IMR-90 (cell line): ENCODE measurements around the gene PKD1. TPM values are rescaled to one million over a fixed set of nuclear protein-coding genes. Genes with fewer than 3 reads are reported as not detected.

ENCODE experiments used
- ATAC-seq: fragments of 200-7000 bp; cut with Tn5 transposase; 2 replicates; pipeline ENCODE4 v1.9.1; 2020; ENCODE audit warnings: low read depth, mild to moderate bottlenecking, moderate library complexity
- BruUV-seq: library from RNA; stranded (reverse); fragments of 400-500 nt; replicated peaks from 2 replicates; lab custom pipeline; 2021; lab: Mats Ljungman, UMichigan
- CTCF ChIA-PET: fragments of 300-600 bp; formaldehyde crosslinking; extraction: SDS; loops from one replicate; lab custom pipeline; 2021; ENCODE audit warnings: antibody characterized with exemption; lab: Yijun Ruan, JAX
- POLR2A ChIA-PET: fragments of 300-600 bp; sonication (Branson Sonifier 250); formaldehyde crosslinking; loops from one replicate; lab custom pipeline; 2022; ENCODE audit warnings: antibody characterized with exemption; ENCODE audit not compliant: unreplicated experiment; lab: Charles Lee
- DNase-seq: peaks from one replicate; pipeline ENCODE4 v3.0.0; 2013
- H2AFZ ChIP-seq: replicated peaks from 2 replicates; pipeline ENCODE3; 2013; ENCODE audit warnings: low read length, mild to moderate bottlenecking; ENCODE audit not compliant: poor library complexity
- H2AK5ac ChIP-seq: 2 replicates; pipeline ENCODE4 v1.6.1; 2013; ENCODE audit warnings: low read depth, low read length, inconsistent platforms
- H2AK9ac ChIP-seq: replicated peaks from 2 replicates; pipeline ENCODE3; 2013; ENCODE audit warnings: mild to moderate bottlenecking, low read depth, low read length, moderate library complexity; ENCODE audit not compliant: poor library complexity
- H2BK120ac ChIP-seq: 2 replicates; pipeline ENCODE4 v1.6.1; 2013; ENCODE audit warnings: low read depth, low read length, inconsistent platforms
- H2BK15ac ChIP-seq: 3 replicates; pipeline ENCODE4 v1.6.1; 2013; ENCODE audit warnings: low read depth, low read length, inconsistent platforms
- H2BK20ac ChIP-seq: 2 replicates; pipeline ENCODE4 v1.6.1; 2013; ENCODE audit warnings: low read depth, mild to moderate bottlenecking, inconsistent platforms, low read length, moderate library complexity
- H2BK5ac ChIP-seq: 2 replicates; pipeline ENCODE4 v1.6.1; 2013; ENCODE audit warnings: mild to moderate bottlenecking, low read depth, low read length, inconsistent platforms; ENCODE audit not compliant: poor library complexity, severe bottlenecking
- H3K14ac ChIP-seq: replicated peaks from 2 replicates; pipeline ENCODE4 v1.6.1; 2013; ENCODE audit warnings: low read depth, low read length, inconsistent platforms
- H3K18ac ChIP-seq: 2 replicates; pipeline ENCODE4 v1.6.1; 2013; ENCODE audit warnings: low read depth, low read length, control low read depth
- H3K23ac ChIP-seq: 2 replicates; pipeline ENCODE4 v1.6.1; 2013; ENCODE audit warnings: low read depth, low read length, inconsistent platforms
- H3K27ac ChIP-seq: 2 replicates; pipeline ENCODE4 v1.5.1; 2013; ENCODE audit warnings: mild to moderate bottlenecking, control low read depth, low read length; ENCODE audit not compliant: insufficient read depth
- H3K27me3 ChIP-seq: 2 replicates; pipeline ENCODE4 v1.6.1; 2013; ENCODE audit warnings: low read length; ENCODE audit not compliant: control insufficient read depth, insufficient read depth
- H3K36me3 ChIP-seq: 2 replicates; pipeline ENCODE4 v1.6.1; 2013; ENCODE audit warnings: low read length, mixed read lengths; ENCODE audit not compliant: control insufficient read depth, insufficient read depth
- H3K4ac ChIP-seq: 2 replicates; pipeline ENCODE4 v1.6.1; 2013; ENCODE audit warnings: low read depth, low read length, inconsistent platforms
- H3K4me1 ChIP-seq: 2 replicates; pipeline ENCODE4 v1.6.1; 2013; ENCODE audit warnings: low read length, mixed read lengths; ENCODE audit not compliant: control insufficient read depth, insufficient read depth
- H3K4me2 ChIP-seq: 2 replicates; pipeline ENCODE4 v1.6.1; 2013; ENCODE audit warnings: low read depth, mild to moderate bottlenecking, control low read depth, low read length, moderate library complexity
- H3K4me3 ChIP-seq: 2 replicates; pipeline ENCODE4 v1.5.1; 2013; ENCODE audit warnings: low read depth, mild to moderate bottlenecking, control low read depth, low read length, moderate library complexity; ENCODE audit not compliant: insufficient read depth
- H3K56ac ChIP-seq: 2 replicates; pipeline ENCODE4 v1.6.1; 2013; ENCODE audit warnings: low read length, inconsistent platforms; ENCODE audit not compliant: insufficient read depth; ENCODE audit errors: extremely low read depth
- H3K79me1 ChIP-seq, 2 experiments: 2 replicates each; pipeline ENCODE4 v1.6.1; 2013; ENCODE audit warnings: low read length in 2 of 2, inconsistent platforms in 1 of 2, low read depth in 1 of 2
- H3K9ac ChIP-seq: 2 replicates; pipeline ENCODE4 v1.6.1; 2013; ENCODE audit warnings: low read depth, low read length, control low read depth
- H3K9me1 ChIP-seq: 2 replicates; pipeline ENCODE4 v1.6.1; 2013; ENCODE audit warnings: low read length, inconsistent platforms; ENCODE audit not compliant: insufficient read depth
- H3K9me3 ChIP-seq: 2 replicates; pipeline ENCODE4 v1.6.1; 2013; ENCODE audit warnings: low read length; ENCODE audit not compliant: control insufficient read depth, insufficient read depth
- H4K20me1 ChIP-seq: 2 replicates; pipeline ENCODE4 v1.6.1; 2013; ENCODE audit warnings: low read length, inconsistent platforms; ENCODE audit not compliant: insufficient read depth
- H4K5ac ChIP-seq: 2 replicates; pipeline ENCODE4 v1.6.1; 2013; ENCODE audit warnings: mild to moderate bottlenecking, low read depth, low read length, control low read depth
- H4K8ac ChIP-seq, 2 experiments: 2 replicates each; pipeline ENCODE4 v1.6.1; 2013; ENCODE audit warnings: low read depth in 2 of 2, low read length in 2 of 2, control low read depth in 1 of 2, inconsistent platforms in 1 of 2
- H4K91ac ChIP-seq: 2 replicates; pipeline ENCODE4 v1.6.1; 2013; ENCODE audit warnings: low read depth, low read length, inconsistent platforms; ENCODE audit not compliant: insufficient read depth
- CTCF ChIP-seq: conservative IDR thresholded peaks from 2 replicates; pipeline ENCODE4 v1.5.1; 2012; ENCODE audit warnings: mild to moderate bottlenecking, low read depth, low read length, improper control_type of control experiment
- MXI1 ChIP-seq: IDR thresholded peaks from 2 replicates; pipeline ENCODE4 v1.6.1; 2012; ENCODE audit warnings: low read depth, mild to moderate bottlenecking, low read length, moderate library complexity, borderline replicate concordance
- WGBS, 2 experiments: methylation state at CpG; one replicate each; pipeline versions ENCODE4 v1.1.5 to v1.1.7; 2013; ENCODE audit warnings: missing lambda C conversion rate in 2 of 2; ENCODE audit not compliant: insufficient read length in 1 of 2; ENCODE audit errors: extremely low coverage in 2 of 2; 5-methylcytosine and 5-hydroxymethylcytosine counted together
- dilution Hi-C: fragments of 300-500 bp; cut with HindIII; formaldehyde crosslinking; loops from one replicate; pipeline ENCODE4 v1.14.3; 2018; ENCODE audit warnings: low sequenced_read_pairs; ENCODE audit not compliant: unreplicated experiment
- in situ Hi-C: fragments of 300-500 bp; cut with MboI; formaldehyde crosslinking; loops from 3 replicates; pipeline ENCODE4 v1.14.3; 2019; ENCODE audit warnings: low sequenced_read_pairs, inconsistent platforms, mixed read lengths
- intact Hi-C: fragments of 100-400 bp; cut with micrococcal nuclease; formaldehyde crosslinking; loops from 2 replicates; pipeline ENCODE4 v1.10.0; 2022
- polyA plus RNA-seq, 3 experiments: library from polyadenylated mRNA; depleted of rRNA; stranded (reverse); fragments of >200 nt; gene quantifications; 2 replicates each; pipeline ENCODE4 v1.2.3, GENCODE V29; 2012; ENCODE audit warnings: low replicate concordance in 1 of 3
- total RNA-seq: library from RNA; depleted of rRNA; stranded (reverse); fragments of >200 nt; gene quantifications from 2 replicates; pipeline ENCODE4 v1.2.3, GENCODE V29; 2012

The PKD1 gene
- total and polyA plus RNA-seq, 2 of the 4 experiments (the other 2 are of a cell fraction) = 7.9 to 97.3 TPM

GRCh38 chr16:2121853-2122252 is 13.8 kb downstream of the PKD1 start:
- Histone ChIP-seq H3K14ac (no peak overlapping the region), H3K9ac (no peak overlapping the region), H3K36me3 (no peaks in the 10 kb centered on the region), H3K4me3 (no peak overlapping the region), H4K20me1 (peaks cover 19% of the 10 kb centered on the region), H3K27me3 (no peaks in the 10 kb centered on the region), H2BK5ac (no peak overlapping the region), H4K5ac (no peak overlapping the region), H4K8ac (no peak overlapping the region), H3K9me1 (no peaks in the 10 kb centered on the region), H2AFZ (no peak overlapping the region), H3K27ac (no peak overlapping the region), H3K4ac (no peak overlapping the region), H3K23ac (no peak overlapping the region), H4K91ac (no peak overlapping the region), H3K56ac (no peak overlapping the region), H2BK120ac (no peak overlapping the region), H3K9me3 (no peaks in the 10 kb centered on the region), H3K4me2 (no peak overlapping the region), H2AK9ac (no peak overlapping the region), H3K18ac (no peak overlapping the region), H3K79me1 (peaks cover 4 to 24% of the 10 kb centered on the region in 2 experiments; a peak in 3 of 4 replicates), H2BK20ac (no peak overlapping the region), H2AK5ac (no peak overlapping the region), H3K4me1 (peaks cover 29% of the 10 kb centered on the region), H2BK15ac (no peak overlapping the region)
- DNase-seq = no peak
- intact Hi-C loops (no loop called here), in situ Hi-C loops (no loop called here), dilution Hi-C loops (no loop called here)
- BruUV-seq = no TSS peak
- POLR2A ChIA-PET = no interaction called here
- no peak for ATAC-seq
- TF ChIP-seq CTCF = no peak
- no peak for TF ChIP-seq MXI1
- 97% methylated on average over 3 of the region's 19 CpGs; no CpG with 5 or more reads in 1 of the 2 experiments for WGBS, 2 experiments
- CTCF ChIA-PET = interaction anchor here (0.6 to 1.6 kb wide), 2 partner anchors 19 to 33 kb away, joined by 3 to 7 read pairs; no protein-coding TSS in a partner anchor
